Right cardiac atrium (tissue), 5 donors: ENCODE results near the gene SLC7A8. TPM values are rescaled to one million over a fixed set of nuclear protein-coding genes. Genes with fewer than 3 reads are reported as not detected.
"Not testable (repeated sequence)": the region's sequence is repeated elsewhere in the genome, so short reads cannot be mapped to it uniquely, and the experiment has no call there.

Experiments
- ATAC-seq, 2 donors: fragments of 200-7000 bp; cut with Tn5 transposase; one replicate each; pipeline versions ENCODE4 v1.8.0 to v1.9.1; 2020; ENCODE audit warnings: moderate library complexity in 2 of 2, mild to moderate bottlenecking in 1 of 2
- DNase-seq, 3 donors: peaks; one replicate each; pipeline ENCODE4 v3.0.0-alpha.2; 2020
- H3K27ac ChIP-seq: one replicate; pipeline ENCODE4 v1.5.1; 2013; ENCODE audit warnings: mild to moderate bottlenecking, low read length, control low read depth, moderate library complexity
- H3K27me3 ChIP-seq: one replicate; pipeline ENCODE4 v1.6.1; 2013; ENCODE audit not compliant: control insufficient read depth, insufficient read depth
- H3K4me1 ChIP-seq: one replicate; pipeline ENCODE4 v1.6.1; 2013; ENCODE audit warnings: low read length; ENCODE audit not compliant: control insufficient read depth, insufficient read depth
- H3K4me3 ChIP-seq: one replicate; pipeline ENCODE4 v1.5.1; 2013; ENCODE audit warnings: low read length, control low read depth
- H3K9me3 ChIP-seq: one replicate; pipeline ENCODE4 v1.6.1; 2013; ENCODE audit warnings: low read length; ENCODE audit not compliant: control insufficient read depth
- WGBS: extraction: QIAGEN DNeasy Blood & Tissue Kit; methylation state at CpG from one replicate; pipeline ENCODE4 v1.1.7; 2013; 5-methylcytosine and 5-hydroxymethylcytosine counted together
- intact Hi-C, 4 donors: fragments of 100-400 bp; cut with DNase I; formaldehyde crosslinking; loops; one replicate each; pipeline versions ENCODE4 v1.11.0 to v1.14.0; 2022 to 2023
- polyA plus RNA-seq: library from polyadenylated mRNA; stranded (reverse); fragments of 200-250 nt; gene quantifications from one replicate; pipeline ENCODE4 v1.2.3, GENCODE V29; 2013
- total RNA-seq, 4 donors: library from RNA; stranded (reverse); fragmentation: NEBNext Ultra II Directional; extraction: Animal tissue kit (Norgen Biotek cat#: 25700); gene quantifications; one replicate each; pipeline ENCODE4 v1.2.1, GENCODE V29; 2021
- donor health status: healthy with polysubstance abuse.
- donor health status: DM: no; HTN: yes; CAD: no.
- donor health status: DM: no; HTN: no; CAD: no.
- donor health status: DM: no; HTN: yes; CAD: no; lungs with severe emphysema.
- donor health status: DM: yes; HTN: yes; CAD: no.

Gene SLC7A8
- total and polyA plus RNA-seq, 5 donors = 6.9 to 11.7 (median 9.4) TPM

- Histone ChIP-seq H3K27me3 (no peaks in the 10 kb centered on the region), H3K27ac (no peak overlapping the region), H3K9me3 (no peaks in the 10 kb centered on the region), H3K4me3 (no peak overlapping the region), H3K4me1 (peaks cover 5% of the 10 kb centered on the region)
- ATAC-seq (peak; percentile 64 to 65), DNase-seq (peak in 2 of 3 donors; percentile 71 to 76)
- WGBS = 34% methylated on average over 12 of the region's 12 CpGs
- intact Hi-C loops = no loop called here
These were observed 70.9 kb downstream of the SLC7A8 start for GRCh38 chr14:23112359-23113178.

GRCh38 chr14:23110579-23111365, 72.7 kb downstream of the SLC7A8 start:
- no peak overlapping the region for H3K4me3 ChIP-seq
- no peak overlapping the region for H3K27ac ChIP-seq
- intact Hi-C loops = no loop called here

GRCh38 chr14:23109769-23110168, 73.7 kb downstream of the SLC7A8 start:
- ATAC-seq = no peak

More at GRCh38 chr14:23110579-23111365, 72.7 kb downstream of the SLC7A8 start:
- ATAC-seq = no peak
- H3K4me1 ChIP-seq = peaks cover 5% of the 10 kb centered on the region
- DNase-seq = no peak
- H3K9me3 ChIP-seq = no peaks in the 10 kb centered on the region
- WGBS = 48% methylated on average over 5 of the region's 5 CpGs
- no peaks in the 10 kb centered on the region for H3K27me3 ChIP-seq

GRCh38 chr14:23108169-23108568, 75.3 kb downstream of the SLC7A8 start:
- DNase-seq, ATAC-seq, H3K4me1 ChIP-seq, intact Hi-C loops, H3K27ac ChIP-seq, H3K9me3 ChIP-seq, H3K4me3 ChIP-seq, H3K27me3 ChIP-seq: not testable (repeated sequence)
- WGBS = 93% methylated on average over 24 of the region's 24 CpGs

More at GRCh38 chr14:23109769-23110168, 73.7 kb downstream of the SLC7A8 start:
- intact Hi-C loops = no loop called here
- Histone ChIP-seq H3K9me3 (no peaks in the 10 kb centered on the region), H3K27me3 (no peaks in the 10 kb centered on the region), H3K27ac (no peak overlapping the region), H3K4me3 (no peak overlapping the region), H3K4me1 (peaks cover 5% of the 10 kb centered on the region)
- WGBS = 86% methylated on average over 1 of the region's 1 CpG
- DNase-seq = no peak

GRCh38 chr14:23107620-23108019, 75.8 kb downstream of the SLC7A8 start:
- H3K27ac ChIP-seq, ATAC-seq: not testable (repeated sequence)
- WGBS = 89% methylated on average over 1 of the region's 5 CpGs

GRCh38 chr14:23106747-23107045, 76.8 kb downstream of the SLC7A8 start:
- Histone ChIP-seq H3K27me3 (no peaks in the 10 kb centered on the region), H3K27ac (no peak overlapping the region), H3K4me3 (no peak overlapping the region), H3K4me1 (no peaks in the 10 kb centered on the region), H3K9me3 (no peaks in the 10 kb centered on the region)
- ATAC-seq = no peak
- intact Hi-C loops = no loop called here
- DNase-seq = no peak

More at GRCh38 chr14:23107620-23108019, 75.8 kb downstream of the SLC7A8 start:
- H3K9me3 ChIP-seq, H3K4me1 ChIP-seq, intact Hi-C loops, DNase-seq, H3K4me3 ChIP-seq, H3K27me3 ChIP-seq: not testable (repeated sequence)

- H3K4me3 ChIP-seq = no peak overlapping the region
- H3K4me1 ChIP-seq = no peaks in the 10 kb centered on the region
- intact Hi-C loops = no loop called here
- H3K27ac ChIP-seq = no peak overlapping the region
- DNase-seq (no peak), ATAC-seq (no peak)
- no peaks in the 10 kb centered on the region for H3K9me3 ChIP-seq
- H3K27me3 ChIP-seq = no peaks in the 10 kb centered on the region
- 91% methylated on average over 4 of the region's 4 CpGs for WGBS
These were observed 78.1 kb downstream of the SLC7A8 start for GRCh38 chr14:23105348-23105824.

GRCh38 chr14:23104591-23105347, 78.7 kb downstream of the SLC7A8 start, which contains the start of gene CIROP:
Gene CIROP, minus strand, starts transcription at chr14:23104989. Its CDS starts 69 bp downstream, at chr14:23104920.
- 58% methylated on average over 11 of the region's 11 CpGs for WGBS
- intact Hi-C loops = no loop called here
- no peak for ATAC-seq
- Histone ChIP-seq H3K9me3 (no peaks in the 10 kb centered on the region), H3K4me1 (no peaks in the 10 kb centered on the region), H3K4me3 (no peak within 1 kb of the TSS), H3K27ac (no peak within 1 kb of the TSS), H3K27me3 (no peaks in the 10 kb centered on the region)
- DNase-seq = no peak

GRCh38 chr14:23104070-23104590, 79.3 kb downstream of the SLC7A8 start:
- no peak for DNase-seq
- WGBS = 79% methylated on average over 6 of the region's 6 CpGs
- intact Hi-C loops = no loop called here

GRCh38 chr14:23103581-23103980, 79.9 kb downstream of the SLC7A8 start:
- no peak for ATAC-seq
- Histone ChIP-seq H3K9me3 (no peaks in the 10 kb centered on the region), H3K27me3 (no peaks in the 10 kb centered on the region), H3K4me1 (peaks cover 2% of the 10 kb centered on the region), H3K27ac (no peak overlapping the region), H3K4me3 (no peak overlapping the region)
- DNase-seq = no peak
- 83% methylated on average over 4 of the region's 4 CpGs for WGBS
- intact Hi-C loops = no loop called here

More at GRCh38 chr14:23104070-23104590, 79.3 kb downstream of the SLC7A8 start:
- ATAC-seq = no peak
- Histone ChIP-seq H3K4me3 (no peak overlapping the region), H3K27ac (no peak overlapping the region), H3K27me3 (no peaks in the 10 kb centered on the region), H3K9me3 (no peaks in the 10 kb centered on the region), H3K4me1 (peaks cover 1% of the 10 kb centered on the region)
